GM12875 (cell line): ENCODE measurements around the gene STK32A.

Experiments used
- H3K4me3 ChIP-seq: one replicate; pipeline ENCODE4 v1.5.1; 2011; ENCODE audit warnings: low read depth, low read length, control low read depth
- TF ChIP-seq, protein P1 (sequence below): IDR thresholded peaks from 2 replicates; pipeline ENCODE4 v1.5.1; 2011; ENCODE audit warnings: low read depth, mild to moderate bottlenecking, control low read depth, inconsistent platforms, low read length, moderate library complexity, borderline replicate concordance; ENCODE audit not compliant: insufficient read depth

Gene STK32A

DNA sequence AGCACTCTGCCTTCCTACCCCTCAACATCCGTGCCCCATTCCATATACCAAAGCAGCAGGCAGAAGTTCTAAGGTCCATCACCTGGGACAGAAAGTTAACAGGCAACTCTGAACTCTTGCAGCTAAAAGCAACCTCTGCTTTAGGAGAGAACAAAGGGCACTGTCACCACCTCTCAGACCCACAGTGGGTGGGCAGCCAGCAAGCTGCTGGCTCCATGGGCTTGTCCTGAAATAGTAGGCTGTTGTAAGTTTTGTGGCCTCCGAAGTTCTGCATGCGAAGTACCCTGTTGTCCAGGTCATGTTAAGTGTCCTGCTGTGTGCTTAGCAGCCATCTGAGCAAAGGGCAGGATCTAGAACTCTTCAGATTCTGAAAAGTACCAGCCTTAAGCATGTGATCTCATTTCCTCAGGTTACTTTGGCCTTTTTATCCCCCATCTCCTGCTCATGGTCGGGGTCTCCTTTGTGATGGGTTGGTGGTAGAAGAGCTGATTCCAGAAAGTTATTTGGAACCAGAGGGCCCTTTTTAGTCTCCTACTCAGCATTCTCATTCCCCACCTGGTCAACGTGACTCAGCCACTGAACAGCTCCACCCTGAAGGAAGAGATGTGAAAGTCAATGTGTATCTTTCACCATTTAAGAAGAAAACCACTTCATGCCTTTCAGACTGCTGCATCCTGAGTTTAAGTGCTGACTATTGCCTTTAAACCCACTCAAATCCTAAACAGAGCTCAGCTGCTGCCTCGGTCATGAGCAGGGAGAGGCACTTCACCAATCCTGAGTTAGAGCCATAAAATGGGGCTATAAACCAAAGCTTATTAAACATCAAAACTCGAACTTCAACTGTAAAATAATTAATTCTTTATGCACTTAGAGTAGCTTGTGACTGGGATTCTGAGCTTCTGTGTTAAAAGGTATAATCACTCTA lies 153.6 kb downstream of the STK32A start:
- no peak overlapping the region for H3K4me3 ChIP-seq
- TF ChIP-seq, protein P1, sequence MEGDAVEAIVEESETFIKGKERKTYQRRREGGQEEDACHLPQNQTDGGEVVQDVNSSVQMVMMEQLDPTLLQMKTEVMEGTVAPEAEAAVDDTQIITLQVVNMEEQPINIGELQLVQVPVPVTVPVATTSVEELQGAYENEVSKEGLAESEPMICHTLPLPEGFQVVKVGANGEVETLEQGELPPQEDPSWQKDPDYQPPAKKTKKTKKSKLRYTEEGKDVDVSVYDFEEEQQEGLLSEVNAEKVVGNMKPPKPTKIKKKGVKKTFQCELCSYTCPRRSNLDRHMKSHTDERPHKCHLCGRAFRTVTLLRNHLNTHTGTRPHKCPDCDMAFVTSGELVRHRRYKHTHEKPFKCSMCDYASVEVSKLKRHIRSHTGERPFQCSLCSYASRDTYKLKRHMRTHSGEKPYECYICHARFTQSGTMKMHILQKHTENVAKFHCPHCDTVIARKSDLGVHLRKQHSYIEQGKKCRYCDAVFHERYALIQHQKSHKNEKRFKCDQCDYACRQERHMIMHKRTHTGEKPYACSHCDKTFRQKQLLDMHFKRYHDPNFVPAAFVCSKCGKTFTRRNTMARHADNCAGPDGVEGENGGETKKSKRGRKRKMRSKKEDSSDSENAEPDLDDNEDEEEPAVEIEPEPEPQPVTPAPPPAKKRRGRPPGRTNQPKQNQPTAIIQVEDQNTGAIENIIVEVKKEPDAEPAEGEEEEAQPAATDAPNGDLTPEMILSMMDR, result no peak

DNA sequence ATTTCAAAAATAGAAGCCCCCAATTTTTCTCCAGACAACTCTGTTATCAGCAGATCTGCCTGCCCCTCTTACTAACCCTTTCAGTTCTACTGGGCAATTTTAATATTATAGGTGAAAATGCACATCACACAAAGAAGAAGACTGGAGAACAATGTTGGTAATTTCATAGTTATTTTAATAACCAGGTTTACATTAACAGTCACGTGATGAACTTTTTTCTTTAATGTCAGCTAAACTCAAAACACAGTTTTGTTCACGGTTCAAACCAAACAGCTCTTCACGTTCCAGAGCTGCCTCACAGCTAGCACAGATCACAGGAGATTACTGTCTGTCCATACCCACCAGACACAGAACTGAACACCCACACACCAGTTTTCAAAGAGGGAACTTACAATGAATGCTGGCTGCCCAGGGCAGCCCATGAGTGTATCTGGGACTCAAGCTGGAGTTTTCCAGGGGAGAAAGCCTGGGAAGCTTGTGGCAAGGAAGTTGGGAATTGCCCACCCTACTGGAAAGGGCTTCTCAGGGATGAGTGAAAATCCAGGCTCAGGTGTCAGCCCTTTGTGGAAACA lies 155.9 kb downstream of the STK32A start:
- TF ChIP-seq, protein P1, result no peak
- H3K4me3 ChIP-seq, result no peak overlapping the region

DNA sequence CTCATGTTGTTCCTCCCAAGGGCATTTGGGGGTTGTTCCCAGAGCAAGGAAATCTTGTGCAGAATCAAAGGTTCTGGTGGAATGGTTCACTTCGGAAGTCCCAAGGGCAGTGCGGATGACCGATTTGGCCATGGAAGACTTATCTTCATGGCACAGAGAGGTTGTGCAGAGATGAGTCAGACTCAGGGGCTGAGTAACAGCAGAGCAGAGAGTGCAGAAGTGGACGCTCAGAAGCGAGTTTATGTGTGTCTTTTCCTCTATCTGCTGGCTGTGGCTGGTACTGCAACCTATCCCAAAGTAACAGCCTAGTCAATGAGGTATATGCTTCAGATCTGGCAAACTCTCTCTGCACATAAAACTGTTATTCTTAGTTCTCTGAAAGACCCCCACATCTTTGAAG lies 157.0 kb downstream of the STK32A start:
- no peak overlapping the region for H3K4me3 ChIP-seq
- TF ChIP-seq, protein P1, result peak; percentile 44; the same call in 1 of the 2 replicates

DNA sequence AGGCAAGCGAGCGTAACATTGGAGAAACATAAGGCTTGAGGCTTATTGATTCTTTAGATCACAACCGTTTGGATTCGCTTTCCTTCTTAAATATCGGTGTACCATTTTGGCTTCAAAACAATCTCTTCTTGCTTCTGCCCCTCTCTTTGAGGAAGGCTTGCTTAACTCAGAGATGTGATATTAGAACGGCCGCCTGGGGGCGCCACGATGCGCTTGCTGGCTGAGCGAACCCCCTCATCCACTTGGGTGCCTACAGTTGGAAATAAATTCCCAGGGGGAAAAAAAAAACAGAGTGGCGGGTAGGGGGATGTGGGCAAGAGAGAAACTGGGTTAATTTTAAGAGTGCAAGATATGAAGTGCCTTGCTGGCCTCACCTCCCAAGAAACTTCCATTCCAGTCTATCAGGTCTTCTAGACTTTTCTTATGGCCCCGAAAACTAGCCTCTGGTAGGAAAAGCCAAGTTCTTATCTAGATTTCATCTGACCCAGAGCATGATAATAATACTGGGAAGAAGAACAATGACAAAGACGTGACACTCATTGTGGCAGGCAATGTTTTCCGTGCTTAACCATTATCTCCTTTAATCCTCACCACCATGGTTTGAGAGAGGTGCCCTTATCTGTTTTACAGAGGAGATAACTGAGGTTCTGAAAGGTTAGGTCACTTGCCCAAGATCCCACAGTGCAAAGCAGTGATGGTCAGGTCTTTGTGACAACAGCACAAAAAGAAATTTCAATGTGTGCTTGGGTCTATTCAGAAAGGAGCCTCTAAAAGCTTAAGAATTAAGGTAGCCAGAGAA lies 159.2 kb downstream of the STK32A start:
- no peak overlapping the region for H3K4me3 ChIP-seq
- TF ChIP-seq, protein P1, result peak; percentile 30; the same call in 1 of the 2 replicates

DNA sequence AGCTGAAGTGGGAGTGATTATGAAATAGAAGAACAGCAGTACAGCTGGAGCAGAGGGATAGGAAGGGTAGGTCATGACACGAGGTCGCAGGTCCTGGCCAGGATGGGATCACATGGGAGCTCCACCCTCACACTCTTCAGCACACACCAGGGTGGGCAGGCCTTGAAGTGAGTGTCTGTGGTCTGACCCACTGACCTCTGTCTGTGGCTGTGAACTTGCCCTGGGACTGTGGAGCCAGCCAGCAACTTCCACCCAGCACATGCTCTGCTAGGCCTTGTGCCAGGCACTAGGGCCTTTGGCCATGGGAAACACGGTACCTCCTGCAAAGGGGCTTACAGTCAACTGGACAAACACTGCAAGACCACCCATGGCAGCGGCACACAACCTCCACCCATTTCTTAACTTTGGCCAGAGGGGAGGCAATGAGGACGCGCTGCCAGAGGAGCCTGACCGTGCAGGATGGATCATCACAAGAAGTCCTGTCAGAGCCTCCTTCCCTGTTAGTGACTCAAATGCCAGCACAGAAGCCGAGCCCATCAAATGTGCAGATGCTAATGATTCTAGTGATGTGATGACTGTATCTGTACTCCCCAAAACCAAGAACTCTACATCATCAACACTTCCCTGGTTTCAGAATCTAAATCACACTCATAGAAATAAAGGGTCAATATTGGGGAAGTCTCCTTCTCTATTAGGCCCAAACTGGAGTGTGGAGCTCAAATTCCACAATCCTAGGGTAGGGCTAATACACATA lies 161.4 kb downstream of the STK32A start:
- TF ChIP-seq, protein P1, result no peak
- H3K4me3 ChIP-seq, result no peak overlapping the region

DNA sequence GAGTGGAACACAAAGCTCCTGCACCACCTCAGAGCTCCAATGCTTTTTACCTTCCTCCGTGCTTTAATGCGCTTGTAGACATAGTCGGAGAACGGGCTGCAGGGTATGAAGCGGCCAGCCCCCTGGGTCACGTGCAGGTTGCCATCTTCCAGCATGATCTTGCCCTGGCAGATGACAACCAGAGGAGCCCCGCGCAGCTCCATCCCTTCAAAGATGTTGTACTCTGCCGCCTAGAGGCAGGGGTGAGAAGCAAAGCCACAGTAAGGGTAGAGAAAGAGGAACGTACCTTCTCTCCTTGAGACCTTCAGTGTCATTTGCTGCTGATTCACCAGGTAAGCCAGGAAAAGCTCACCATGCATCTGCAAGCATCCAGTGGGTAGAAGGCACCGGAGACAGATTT lies 162.8 kb downstream of the STK32A start:
- TF ChIP-seq, protein P1, result peak; percentile 23; the same call in 1 of the 2 replicates
- H3K4me3 ChIP-seq, result no peak overlapping the region
